Left hindlimb (tissue), 1 donor: ENCODE results near the gene GREB1L.
A peak's percentile ranks its signal among the peaks of the same experiment; 100 is the strongest.

Experiments used
- DNase-seq: peaks from one replicate; pipeline ENCODE4 v3.0.0-alpha.2; 2018

The GREB1L gene

DNA sequence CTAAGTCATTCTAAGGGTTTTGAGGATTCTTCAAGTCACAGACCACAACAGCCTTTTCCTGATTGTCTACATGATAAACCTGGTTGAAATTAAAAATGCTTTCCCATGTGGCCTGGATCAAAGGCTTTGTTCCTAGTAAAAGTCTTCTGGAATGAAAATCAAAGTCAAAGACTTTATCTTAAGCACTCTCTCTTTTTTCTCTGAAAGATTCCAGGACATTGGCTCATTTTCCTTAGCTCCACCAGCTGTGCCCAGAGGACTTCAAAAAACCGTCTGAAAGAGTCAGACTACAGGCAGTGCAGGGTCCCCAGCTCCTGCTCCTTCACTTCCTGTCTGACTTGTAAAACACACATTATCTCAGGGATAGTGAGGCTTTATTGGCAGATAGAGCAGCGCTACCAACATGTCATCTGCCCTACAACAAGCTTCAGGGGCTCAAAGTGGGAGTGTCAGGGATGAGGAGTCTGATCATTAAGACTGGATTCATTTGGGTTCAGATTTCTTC is 210.3 kb downstream of the GREB1L start:
- no peak for DNase-seq

DNA sequence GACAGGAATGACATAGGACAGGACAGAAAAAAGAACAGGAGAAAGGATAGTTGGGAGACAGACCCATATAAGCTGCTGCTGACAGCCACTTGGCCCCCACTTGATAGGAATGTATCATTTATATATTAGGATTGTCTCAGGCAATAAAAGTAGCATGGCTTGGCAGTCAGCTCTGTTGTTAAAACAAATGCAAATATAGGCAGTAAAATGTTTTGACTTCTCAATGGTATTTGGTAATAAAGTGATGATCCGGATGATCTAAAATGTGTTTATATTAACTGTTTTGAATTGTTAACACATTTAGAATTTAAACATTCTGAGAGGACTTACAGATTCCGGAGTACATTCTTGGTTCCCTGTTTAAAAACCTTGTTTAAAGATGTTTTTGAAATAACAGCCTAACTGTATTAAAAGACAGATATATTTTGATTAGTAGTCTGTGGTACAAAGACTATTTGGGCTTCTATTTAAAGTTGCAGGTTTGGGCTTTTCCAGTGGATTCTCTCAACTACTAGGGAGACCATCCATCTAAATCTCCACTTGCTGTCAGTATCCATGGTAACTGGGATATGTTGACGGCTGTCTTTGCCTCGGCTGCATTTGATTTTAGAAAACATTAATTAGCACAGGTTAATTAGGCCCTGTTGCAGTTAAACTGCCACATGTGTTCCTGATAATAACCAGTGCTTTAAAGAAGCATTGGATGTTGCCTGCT is 210.9 kb downstream of the GREB1L start:
- no peak for DNase-seq

DNA sequence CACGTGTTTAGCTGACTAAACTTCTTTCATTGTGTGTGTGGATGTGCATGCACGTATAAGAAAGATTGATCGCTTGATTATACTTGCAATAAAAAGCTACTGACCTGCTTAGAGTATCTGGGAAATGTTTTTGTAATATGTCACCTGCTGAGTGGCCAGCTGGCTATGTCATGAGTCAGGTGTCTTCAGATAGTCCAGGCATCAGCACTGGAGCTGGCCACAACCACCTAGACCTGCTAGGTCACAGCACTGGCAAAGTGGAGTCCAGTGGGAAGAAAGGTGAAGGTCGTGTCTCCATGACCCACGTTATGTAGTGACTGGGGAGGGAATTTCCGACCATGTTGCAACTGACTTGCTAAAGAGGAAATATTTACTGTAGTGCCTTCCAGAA is 211.5 kb downstream of the GREB1L start:
- no peak for DNase-seq

DNA sequence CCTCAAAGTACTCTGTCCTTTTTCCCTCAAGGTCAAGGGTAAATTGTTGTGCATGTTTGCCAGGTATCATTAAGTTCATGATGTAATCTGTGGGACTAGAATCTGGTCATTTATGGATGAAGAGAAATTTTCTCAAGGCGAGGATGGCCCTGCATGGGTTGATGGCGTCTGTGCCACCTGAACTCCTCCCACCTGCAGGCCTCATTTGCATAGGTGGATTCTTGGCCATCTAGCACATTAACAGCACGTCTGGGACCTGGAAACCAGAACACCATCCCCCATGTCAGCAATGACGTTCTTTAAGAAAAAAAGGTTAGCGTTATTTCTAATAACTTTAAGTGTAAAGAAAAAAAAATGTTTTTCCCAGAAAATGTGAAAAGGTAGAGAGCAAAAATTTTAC is 212.7 kb downstream of the GREB1L start:
- no peak for DNase-seq

DNA sequence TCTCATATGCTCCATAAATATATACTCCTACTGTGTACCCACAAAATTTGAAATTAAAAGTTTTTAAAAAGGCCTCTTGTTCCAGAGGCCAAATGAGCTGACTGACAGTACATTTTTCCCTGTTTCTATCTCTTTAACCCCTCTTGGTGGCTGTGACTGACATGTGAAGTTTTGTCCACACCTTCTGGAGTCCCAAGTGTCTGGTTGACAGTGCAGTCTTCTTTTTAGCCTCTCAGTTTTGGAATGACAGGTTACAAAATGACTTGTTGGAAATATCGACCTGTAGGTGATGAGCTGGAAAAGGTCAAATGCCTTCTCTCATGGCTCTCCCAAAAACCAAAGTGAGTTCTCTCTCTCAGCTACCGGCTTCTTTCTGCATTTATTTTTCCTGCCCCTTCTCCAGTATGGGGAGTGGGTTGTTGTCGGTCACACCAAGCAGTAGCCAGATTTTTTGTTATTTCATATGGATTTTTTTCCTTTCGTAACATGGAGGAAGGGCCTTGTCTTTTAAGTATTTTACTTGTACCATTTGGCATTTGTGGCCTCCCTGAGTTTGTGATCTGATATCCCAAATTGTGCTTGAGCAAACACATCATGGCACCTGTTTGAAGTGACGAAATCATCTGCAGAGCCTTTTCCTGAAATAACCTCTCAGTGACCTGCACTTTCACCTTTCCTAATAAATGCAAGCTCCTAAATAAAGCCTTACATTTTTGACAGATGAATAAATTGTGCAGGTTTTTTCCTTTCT is 214.6 kb downstream of the GREB1L start:
- no peak for DNase-seq

DNA sequence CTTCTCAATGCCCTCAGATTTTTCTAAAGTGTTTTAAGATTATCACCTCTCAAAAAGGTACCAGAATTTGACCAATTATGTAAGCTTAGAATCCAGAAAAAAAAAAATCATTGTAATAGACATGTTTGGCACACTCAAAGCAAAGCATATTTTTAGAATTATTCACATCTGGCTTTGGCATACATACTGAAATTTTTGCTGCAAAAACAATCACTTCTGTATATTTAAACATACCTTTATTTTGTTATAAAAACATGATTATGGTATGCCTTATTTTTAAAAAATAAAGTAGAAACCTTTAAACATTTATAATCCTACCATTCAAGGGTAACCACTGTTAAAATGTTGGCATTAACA is 215.1 kb downstream of the GREB1L start:
- DNase-seq: no peak

DNA sequence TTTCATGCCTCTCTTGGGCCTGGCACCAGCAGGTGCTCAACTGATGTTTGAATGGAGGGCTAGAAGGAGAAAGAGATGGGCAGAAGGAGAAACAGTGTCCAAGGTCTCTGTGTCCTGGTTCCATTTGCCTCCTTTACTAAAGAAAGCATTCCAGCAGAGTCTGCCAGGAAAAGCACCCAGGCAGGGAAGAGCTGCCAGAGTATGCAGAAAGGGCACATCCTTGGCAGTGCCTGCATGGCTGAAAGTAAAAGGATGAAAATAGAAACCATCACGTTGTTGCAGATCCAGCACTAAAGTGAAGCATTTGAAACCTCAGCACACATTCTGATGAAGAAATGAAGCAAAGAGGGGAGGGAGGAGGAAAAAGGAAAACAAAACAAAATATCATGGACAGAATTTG is 216.3 kb downstream of the GREB1L start:
- DNase-seq: no peak

DNA sequence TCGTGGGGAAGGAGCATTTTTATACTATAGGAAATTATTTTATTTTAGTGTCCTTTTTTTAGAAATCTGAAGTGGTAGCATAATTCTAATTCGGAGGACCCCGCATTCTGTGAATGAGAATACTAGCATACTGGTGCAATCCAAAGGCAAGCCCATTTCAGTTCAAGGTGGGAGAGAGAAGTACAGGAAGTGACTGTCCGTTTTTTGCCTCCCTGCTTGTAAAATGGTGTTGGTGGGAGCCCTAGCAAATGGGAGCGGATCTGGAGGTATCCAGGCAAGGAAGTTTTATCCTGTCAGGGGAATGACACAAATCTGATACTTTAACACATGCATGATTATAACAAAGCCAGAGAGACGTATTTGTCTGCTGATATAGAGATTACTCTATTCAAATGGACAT is 216.8 kb downstream of the GREB1L start:
- no peak for DNase-seq

DNA sequence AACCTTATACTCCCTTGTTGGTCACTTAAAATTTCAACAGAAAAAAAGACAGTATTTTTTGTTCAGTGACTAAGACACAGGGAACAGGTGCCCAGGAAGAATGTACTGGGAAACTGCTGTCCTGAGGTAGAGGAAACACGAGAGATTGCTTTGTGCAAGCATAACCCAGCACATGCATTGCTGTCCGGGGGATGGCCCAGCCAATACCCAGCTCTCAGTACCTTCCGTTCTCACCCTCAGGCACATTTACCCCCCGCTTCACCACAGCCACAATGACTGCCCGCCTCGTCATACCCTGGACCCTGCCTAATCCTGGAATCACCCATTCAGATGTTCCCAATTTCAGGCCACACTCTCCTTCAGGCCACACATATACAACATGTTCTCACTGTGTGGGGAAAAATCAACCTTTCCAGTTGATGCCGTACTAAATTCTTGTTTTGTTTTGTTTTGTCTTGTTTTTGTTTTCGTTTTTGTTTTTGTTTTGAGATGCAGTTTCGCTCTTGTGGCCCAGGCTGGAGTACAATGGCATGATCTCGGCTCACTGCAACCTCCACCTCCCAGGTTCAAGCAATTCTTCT is 217.8 kb downstream of the GREB1L start:
- DNase-seq: no peak

DNA sequence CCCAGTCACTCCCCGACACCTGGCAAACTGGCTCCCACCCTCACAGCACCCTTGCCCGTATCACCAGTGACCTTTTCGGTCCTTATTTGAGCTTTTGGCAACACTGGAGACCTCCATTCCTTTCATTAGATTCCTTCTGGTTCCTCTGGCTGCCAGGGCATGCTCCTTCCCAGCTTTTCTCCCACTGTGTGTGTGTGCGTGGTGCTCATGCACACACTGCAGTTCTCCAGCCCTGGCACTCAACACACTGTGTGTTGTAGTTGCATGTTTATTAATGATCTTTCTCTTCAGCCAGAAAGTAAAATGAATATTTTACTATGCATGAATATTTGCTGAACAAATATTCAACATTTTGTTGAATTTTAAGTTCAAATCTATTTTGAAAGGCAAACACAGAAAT is 219.4 kb downstream of the GREB1L start:
- DNase-seq: no peak

DNA sequence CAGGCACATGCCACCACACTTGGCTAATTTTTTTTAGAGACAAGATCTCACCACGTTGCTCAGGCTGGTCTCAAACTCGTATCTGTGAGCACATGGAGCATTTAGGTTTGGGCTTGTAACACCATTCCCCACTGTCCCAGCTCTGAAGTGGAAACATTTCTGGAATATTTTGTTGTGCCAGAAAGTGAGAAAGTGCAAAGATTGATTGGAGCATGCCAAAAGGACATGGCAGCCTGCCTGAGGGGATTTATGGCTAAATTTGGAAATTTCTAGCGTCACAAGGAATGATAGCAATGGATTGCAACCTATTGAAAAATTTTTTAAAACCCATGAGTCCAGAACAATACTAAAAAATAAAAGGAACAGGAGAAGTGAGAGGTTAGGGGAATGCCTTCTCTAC is 221.7 kb downstream of the GREB1L start:
- no peak for DNase-seq

DNA sequence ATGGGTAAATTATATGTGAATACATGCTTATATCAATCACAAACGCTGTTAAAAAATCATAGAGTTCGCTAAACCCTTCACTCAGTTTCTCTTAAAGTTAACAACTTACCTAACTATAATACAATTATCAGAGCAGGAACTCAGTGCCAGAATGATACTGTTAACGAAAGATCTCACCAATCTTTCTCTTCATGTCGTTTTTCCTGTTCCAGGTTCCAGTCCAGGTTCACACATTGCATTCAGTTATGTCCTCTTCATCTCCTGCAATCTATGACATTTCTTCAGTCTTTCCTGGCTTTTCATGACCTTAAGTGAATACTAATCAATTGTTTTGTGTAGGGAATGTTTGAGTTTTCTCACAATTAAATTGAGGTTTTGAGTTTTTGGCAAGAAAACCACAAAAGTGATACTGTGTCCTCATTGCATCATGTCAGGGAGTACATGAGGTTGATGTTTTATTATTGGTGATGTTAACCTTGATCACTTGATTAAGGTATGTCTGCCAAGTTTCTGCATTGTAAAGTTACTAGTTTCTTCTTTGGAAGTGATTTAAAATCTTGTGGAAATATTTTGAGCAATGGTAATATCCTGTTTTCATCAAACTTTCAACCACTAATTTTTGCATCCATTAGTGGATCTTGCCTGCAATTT is 226.6 kb downstream of the GREB1L start:
- no peak for DNase-seq

DNA sequence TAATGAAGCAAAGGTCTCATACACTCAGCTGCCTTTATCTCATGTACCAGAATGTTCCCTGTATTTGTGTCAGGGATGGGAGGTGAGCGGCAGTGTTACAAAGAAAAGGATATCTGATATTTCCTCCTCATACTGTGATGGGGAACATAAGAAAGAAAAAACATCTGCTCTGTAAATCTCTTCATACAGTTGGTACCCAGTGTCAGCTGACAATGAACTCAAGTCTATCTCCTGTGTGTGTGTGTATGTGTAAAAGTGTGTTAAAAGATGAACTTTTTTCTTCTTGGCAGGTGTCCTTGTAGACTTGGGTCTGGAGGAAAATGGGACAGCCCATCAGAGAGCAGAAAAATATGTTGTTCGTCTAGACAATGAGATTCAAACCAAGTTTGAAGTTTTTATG is 230.7 kb downstream of the GREB1L start:
- no peak for DNase-seq

DNA sequence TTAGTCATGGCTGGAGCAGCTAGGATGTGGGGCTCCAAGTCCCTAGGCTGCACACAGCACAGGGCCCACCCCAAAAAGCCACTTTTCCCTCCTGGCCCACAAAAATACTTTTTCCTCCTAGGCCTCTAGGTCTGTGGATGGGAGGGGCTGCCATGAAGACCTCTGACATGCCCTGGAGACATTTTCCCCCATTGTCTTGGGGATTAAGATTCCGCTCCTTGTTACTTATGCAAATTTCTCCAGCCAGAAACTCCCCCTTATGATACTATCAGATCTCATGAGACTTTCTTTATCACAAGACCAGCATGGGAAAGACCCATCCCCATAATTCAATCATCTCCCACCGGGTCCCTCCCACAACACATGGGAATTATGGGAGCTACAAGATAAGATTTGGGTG is 232.6 kb downstream of the GREB1L start:
- DNase-seq: no peak

DNA sequence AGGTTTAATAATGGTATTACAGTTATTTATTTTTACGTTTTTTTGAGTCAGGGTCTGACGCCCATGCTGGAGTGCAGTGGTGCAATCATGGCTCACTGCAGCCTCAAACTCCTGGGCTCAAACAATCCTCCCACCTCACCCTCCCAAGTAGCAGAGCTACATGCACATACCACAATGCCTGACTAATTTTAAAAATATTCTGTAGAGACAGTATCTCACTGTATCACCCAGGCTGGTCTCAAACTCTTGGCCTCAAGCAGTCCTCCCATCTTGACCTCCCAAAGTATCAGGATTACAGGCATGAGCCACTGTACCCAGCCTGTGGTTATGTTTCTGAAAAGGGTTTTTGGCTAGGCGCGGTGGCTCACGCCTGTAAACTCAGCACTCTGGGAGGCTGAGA is 237.7 kb downstream of the GREB1L start:
- no peak for DNase-seq

DNA sequence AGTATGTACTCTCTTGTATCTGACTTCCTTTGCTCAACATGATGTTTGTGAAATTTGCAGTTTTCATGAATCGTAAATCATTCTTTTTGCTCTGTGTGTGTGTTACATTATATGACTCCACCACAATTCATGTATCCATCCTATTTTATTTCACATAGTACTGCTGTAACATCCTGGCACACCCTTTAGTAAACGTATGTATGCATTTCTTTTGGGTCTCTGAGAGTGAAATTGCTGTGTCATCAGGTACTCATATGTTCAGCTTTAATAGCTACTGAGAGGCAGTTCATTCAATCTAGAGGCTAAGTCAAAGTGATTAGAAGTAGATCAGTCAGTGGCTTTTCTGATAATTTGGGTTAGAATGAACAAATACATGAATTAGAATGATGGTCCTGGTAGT is 239.7 kb downstream of the GREB1L start:
- DNase-seq: no peak

DNA sequence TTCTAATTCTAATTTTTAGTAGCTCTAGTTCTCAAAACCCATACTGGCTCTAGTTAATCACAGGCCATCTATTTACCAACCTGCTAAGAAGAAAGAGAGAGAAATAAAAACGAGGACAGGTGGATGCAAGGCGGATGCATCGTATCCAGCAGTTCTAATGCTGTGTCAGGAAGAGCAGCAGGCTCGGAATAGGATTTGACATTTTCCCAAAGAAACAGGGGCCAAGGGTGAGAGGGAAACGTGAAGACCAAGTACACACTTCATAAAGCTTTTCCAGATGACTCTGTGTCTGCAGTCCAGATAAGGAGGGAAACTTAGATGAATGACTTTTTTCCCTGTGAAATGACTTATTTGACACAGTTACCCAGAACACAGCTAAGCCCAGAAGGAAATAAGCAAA is 241.0 kb downstream of the GREB1L start:
- no peak for DNase-seq

DNA sequence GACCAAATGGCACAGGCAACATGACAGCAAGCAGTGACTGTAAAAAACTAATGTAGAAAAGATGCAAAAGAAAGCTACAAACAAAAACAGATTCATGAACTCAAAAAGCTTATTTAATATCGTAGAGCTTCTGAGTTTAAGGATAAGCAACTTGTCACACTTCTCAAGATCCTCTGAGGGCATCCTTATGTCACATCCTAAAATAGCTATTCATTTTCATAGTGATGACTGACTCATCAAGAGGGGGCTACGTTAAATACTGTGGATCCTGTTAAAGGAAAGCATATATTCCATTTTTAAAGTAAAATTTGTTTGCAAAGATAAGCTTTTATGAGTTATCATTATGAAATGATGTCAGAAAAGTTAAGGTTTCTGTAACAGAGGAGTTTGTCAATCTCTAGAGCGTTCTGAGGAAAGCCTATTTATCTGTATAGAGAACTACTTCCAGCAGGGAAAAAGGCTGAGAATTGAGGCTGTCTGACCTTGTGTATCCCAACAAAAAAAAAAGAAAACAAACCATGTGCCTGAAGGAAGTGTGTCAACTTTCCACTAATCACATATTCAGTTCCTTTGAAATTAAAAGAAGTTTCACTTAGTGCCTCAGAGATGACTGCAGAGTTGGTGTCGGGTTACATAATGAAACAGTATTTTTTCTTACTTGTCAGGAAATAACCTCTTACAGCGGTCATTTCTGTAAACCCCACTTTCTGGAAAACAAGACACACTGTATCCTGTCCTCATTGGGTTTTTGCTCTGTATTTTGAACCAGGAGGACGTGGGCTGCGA is 243.0 kb downstream of the GREB1L start:
- no peak for DNase-seq

DNA sequence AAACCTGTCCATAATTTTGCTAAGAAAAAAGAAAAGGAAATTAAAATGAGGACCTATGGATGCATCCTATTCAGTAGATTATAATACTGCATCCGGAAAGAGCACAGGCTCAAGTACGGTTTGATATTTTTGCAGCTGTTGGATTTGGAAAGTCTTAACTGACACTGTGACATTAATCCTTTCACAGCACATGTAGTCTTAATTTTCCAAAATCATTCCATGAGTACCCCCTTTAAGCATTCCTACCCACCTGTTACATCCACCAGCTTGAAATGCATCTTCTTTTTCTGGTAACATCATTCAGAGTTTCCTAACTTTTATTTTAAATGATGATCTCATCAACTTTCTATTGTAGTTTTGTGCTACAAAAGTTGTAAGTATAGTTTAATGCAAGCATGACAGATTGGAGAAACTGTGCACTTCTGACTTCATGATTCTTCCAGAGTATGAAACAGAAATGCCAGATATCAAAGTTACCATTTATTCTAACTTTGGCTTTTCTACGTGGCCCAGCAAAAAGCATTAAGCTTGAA is 244.9 kb downstream of the GREB1L start:
- DNase-seq: no peak

DNA sequence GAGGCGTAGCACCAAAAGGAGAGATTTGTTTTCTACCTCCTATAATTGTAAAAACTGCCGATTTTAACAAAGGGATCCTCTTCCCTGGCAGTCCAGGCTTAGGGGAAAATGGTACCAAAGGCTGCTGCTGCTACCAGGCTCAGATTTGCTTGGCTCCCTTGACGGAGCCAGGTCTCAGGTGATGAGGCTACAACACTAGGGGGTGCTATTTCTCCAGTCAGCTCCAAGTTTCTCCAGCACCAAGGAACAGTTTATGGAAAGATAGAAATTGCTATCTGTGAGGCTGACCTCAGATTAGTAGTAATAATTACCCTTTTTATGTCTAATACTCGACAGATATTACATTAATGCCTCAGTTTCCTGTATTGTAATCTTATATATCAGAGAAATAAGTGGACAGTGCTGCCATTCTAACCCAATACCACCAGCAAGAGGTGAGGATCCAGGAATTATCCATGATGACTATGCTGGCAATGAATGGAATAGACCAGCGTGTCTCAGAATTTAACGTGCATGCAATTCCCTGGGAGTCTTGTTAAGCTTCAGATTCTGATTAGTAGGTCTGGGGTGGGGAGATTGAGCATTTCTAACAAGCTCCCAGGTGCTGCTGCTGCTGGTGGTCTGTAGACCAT is 247.2 kb downstream of the GREB1L start:
- DNase-seq: peak; percentile 37

DNA sequence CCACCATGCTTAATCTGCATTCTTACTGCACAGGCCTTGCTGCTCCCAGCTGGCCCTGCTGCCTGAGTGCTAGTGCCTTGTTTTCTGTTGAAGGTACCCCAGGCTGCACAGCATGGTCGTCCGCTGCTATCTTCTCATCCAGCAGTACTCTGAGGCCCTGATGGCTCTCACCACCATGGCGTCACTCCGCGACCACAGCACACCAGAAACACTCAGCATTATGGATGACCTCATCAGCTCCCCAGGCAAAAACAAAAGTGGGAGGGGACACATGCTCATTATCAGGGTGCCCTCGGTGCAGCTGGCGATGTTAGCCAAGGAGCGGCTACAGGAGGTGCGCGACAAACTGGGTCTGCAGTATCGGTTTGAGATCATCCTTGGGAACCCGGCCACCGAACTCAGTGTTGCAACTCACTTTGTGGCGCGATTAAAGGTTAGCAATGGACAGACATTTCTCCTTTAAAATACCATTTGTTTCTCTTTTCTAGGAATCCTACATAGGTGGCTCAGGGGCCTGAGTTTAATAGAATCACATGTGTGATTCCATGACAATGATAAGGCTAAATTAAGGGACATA is 248.0 kb downstream of the GREB1L start:
- no peak for DNase-seq

DNA sequence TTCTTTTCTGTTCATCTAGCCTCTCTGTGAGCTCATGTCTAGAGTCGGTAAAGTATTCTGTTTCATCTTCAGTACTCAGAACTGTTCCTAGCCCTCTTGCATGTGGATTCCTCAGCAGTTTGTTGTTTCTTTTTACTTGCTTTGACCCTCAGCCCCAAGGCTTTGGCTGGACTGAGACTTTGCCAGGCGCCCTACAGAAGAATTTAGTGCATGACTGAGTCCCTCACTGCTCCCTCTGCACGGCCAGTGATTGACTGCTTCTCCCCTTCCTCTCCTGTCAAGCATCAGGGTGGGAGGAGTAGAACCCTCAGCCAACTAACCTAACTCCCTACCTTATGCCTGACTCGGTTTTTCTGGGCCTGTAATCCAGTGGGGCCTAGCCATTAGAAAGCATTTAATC is 248.7 kb downstream of the GREB1L start:
- no peak for DNase-seq
